Left lung (tissue), 10 donors: ENCODE data around the gene DLG2. TPM values are rescaled to one million over a fixed set of nuclear protein-coding genes. Genes with fewer than 3 reads are reported as not detected.
A peak's percentile ranks its signal among the peaks of the same experiment; 100 is the strongest.

Source experiments
- ATAC-seq: fragments of 200-7000 bp; cut with Tn5 transposase; one replicate; pipeline ENCODE4 v1.9.1; 2020; ENCODE audit warnings: moderate library complexity
- DNase-seq, 4 donors: peaks; one replicate each; pipeline ENCODE4 v3.0.0-alpha.2; 2013 to 2020
- H3K27ac ChIP-seq, 2 donors: fragments of 200-600 bp; sonication (generic) in 1 of 2; one replicate each; pipeline versions ENCODE4 v1.5.0 to v1.8.0; 2020 to 2021
- H3K27me3 ChIP-seq, 2 donors: fragments of 200-600 bp; sonication (generic) in 1 of 2; one replicate each; pipeline versions ENCODE4 v1.5.0 to v1.8.0; 2020 to 2021
- H3K36me3 ChIP-seq, 2 donors: fragments of 200-600 bp; sonication (generic) in 1 of 2; one replicate each; pipeline versions ENCODE4 v1.5.0 to v1.8.0; 2020 to 2021
- H3K4me1 ChIP-seq, 2 donors: fragments of 200-600 bp; one replicate each; pipeline ENCODE4 v1.8.0; 2021
- H3K4me3 ChIP-seq, 2 donors: fragments of 200-600 bp; sonication (generic) in 1 of 2; one replicate each; pipeline versions ENCODE4 v1.5.0 to v1.8.0; 2020 to 2021; ENCODE audit warnings: mild to moderate bottlenecking in 1 of 2
- H3K9me3 ChIP-seq, 2 donors: fragments of 200-600 bp; sonication (generic) in 1 of 2; one replicate each; pipeline versions ENCODE4 v1.5.0 to v1.8.0; 2020 to 2021
- intact Hi-C, 2 donors: fragments of 100-400 bp; cut with DNase I; formaldehyde crosslinking; loops; one replicate each; pipeline versions ENCODE4 v1.11.2 to v1.14.2; 2022
- polyA plus RNA-seq, 6 donors: library from polyadenylated mRNA; unstranded; fragments of 120-200 nt; gene quantifications; one replicate each; pipeline ENCODE4 v1.2.1, GENCODE V29; 2013; ENCODE audit not compliant: insufficient read length in 6 of 6
- total RNA-seq, 2 donors: library from RNA; stranded (reverse); fragmentation: NEBNext Ultra II Directional; extraction: Animal tissue kit (Norgen Biotek cat#: 25700); gene quantifications; one replicate each; pipeline ENCODE4 v1.2.1, GENCODE V29; 2021
- TF ChIP-seq, protein P1 (sequence below), 2 donors: fragments of 200-600 bp; sonication (generic) in 1 of 2; IDR thresholded peaks; one replicate each; pipeline versions ENCODE4 v1.5.0 to v1.8.0; 2021; ENCODE audit warnings: antibody characterized with exemption in 2 of 2
- donor health status: DM: no; HTN: yes; CAD: no.
- donor health status: DM: no; HTN: no; CAD: no.

DLG2 gene
- total and polyA plus RNA-seq, 8 donors, result 4.5 to 15.0 (median 8.6) TPM

DNA sequence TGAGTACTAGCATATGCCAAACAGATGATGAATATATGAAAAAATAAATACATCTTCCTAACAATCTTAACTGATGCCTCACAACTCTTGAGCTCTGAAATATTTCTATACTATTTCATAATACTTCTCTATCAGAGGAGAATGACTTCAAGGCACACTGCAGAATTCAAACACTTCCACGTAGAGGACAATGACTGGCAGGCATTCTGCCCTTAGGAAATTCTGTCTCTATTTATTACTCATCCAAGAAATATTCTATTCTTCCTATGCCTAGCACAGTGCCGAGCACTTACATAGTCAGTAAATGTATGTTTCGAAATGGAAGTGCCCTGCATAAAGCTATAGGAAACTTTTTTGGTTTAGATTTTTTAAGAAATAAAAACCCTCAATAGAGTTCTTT is 809.1 kb downstream of the DLG2 start:
- H3K36me3 ChIP-seq, result no peaks in the 10 kb centered on the region
- no peaks in the 10 kb centered on the region for H3K4me1 ChIP-seq
- no peak overlapping the region for H3K4me3 ChIP-seq
- no peak overlapping the region for H3K27ac ChIP-seq
- no peaks in the 10 kb centered on the region for H3K27me3 ChIP-seq
- intact Hi-C loops, result no loop called here
- ATAC-seq, result no peak
- H3K9me3 ChIP-seq, result no peaks in the 10 kb centered on the region
- no peak for DNase-seq
- TF ChIP-seq, protein P1, sequence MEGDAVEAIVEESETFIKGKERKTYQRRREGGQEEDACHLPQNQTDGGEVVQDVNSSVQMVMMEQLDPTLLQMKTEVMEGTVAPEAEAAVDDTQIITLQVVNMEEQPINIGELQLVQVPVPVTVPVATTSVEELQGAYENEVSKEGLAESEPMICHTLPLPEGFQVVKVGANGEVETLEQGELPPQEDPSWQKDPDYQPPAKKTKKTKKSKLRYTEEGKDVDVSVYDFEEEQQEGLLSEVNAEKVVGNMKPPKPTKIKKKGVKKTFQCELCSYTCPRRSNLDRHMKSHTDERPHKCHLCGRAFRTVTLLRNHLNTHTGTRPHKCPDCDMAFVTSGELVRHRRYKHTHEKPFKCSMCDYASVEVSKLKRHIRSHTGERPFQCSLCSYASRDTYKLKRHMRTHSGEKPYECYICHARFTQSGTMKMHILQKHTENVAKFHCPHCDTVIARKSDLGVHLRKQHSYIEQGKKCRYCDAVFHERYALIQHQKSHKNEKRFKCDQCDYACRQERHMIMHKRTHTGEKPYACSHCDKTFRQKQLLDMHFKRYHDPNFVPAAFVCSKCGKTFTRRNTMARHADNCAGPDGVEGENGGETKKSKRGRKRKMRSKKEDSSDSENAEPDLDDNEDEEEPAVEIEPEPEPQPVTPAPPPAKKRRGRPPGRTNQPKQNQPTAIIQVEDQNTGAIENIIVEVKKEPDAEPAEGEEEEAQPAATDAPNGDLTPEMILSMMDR (IDR thresholded peaks at IDR 0.05), result no peak

DNA sequence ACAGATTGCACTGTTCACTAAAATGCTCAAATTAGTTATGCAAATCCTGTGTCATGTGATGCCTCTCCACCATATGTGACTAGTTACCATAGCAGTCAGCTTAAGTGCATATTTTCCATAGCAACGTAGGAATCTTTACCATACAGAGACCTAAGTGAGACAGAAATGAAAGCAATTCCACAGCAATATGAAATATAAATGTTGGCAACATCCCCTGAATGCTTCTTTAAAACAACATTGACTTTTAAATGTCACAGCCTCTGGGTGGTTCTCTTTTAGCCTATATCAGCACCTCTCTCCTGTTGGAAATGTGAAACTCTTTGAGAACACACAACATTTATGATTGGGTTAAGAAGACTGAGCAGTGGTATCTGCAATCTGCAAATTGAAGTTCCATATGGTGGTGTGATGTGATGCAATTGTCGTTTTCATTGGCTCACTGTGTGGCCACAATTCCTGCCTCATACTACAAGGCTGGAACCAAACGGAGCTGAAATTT is 814.6 kb downstream of the DLG2 start:
- H3K4me3 ChIP-seq, result no peak overlapping the region
- no peaks in the 10 kb centered on the region for H3K9me3 ChIP-seq
- no peaks in the 10 kb centered on the region for H3K4me1 ChIP-seq
- DNase-seq (peak in 2 of 4 donors; percentile 21 to 27), ATAC-seq (no peak)
- H3K27me3 ChIP-seq, result no peaks in the 10 kb centered on the region
- no peak overlapping the region for H3K27ac ChIP-seq
- intact Hi-C loops, result no loop called here
- TF ChIP-seq, protein P1 (IDR thresholded peaks at IDR 0.05), result no peak
- no peaks in the 10 kb centered on the region for H3K36me3 ChIP-seq

DNA sequence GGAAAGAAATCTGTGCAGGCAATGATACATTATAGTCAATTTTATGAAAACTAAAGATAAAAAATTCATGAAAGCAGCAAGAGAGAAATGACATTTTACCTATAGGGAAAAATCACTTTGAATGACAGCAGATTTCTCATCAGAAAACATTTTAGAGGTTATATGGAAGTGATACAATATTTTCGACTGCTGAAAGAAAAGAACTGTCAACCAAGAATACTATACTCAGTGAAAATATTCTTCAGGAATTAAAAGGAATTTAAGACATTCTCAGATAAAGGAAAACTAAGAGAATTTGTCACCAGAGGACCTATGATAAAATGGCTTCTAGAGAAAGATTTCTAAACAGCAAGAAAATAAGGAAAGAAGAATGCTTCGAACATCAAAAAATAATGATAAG is 820.8 kb downstream of the DLG2 start:
- no peaks in the 10 kb centered on the region for H3K27me3 ChIP-seq
- H3K9me3 ChIP-seq, result peaks cover 0 to 25% of the 10 kb centered on the region in 2 donors
- H3K4me1 ChIP-seq, result no peaks in the 10 kb centered on the region
- H3K27ac ChIP-seq, result no peak overlapping the region
- ATAC-seq (no peak), DNase-seq (no peak)
- H3K4me3 ChIP-seq, result no peak overlapping the region
- no peaks in the 10 kb centered on the region for H3K36me3 ChIP-seq
- intact Hi-C loops, result no loop called here
- TF ChIP-seq, protein P1 (IDR thresholded peaks at IDR 0.05), result no peak

DNA sequence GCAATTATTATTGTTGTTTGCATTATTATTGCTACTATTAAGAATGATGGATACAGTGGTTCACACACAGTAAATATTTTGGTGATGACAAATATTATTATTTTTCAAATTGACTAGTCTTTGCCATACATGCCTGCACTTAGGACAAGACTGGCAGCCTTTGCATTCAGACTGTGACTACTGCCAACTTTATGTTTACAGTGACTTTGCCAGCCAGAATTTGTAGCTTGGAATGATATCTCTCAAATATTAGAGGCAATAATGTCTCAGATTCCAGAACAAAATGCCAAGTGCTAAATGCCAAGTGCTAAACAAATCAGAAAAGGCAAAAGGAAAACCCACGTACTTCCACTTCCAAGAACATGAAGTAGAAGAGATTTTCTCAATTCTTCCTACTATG is 823.1 kb downstream of the DLG2 start:
- H3K27ac ChIP-seq, result no peak overlapping the region
- no peaks in the 10 kb centered on the region for H3K36me3 ChIP-seq
- no peak overlapping the region for H3K4me3 ChIP-seq
- no peaks in the 10 kb centered on the region for H3K27me3 ChIP-seq
- DNase-seq, result no peak
- peaks cover 0 to 25% of the 10 kb centered on the region in 2 donors for H3K9me3 ChIP-seq
- intact Hi-C loops, result no loop called here
- TF ChIP-seq, protein P1 (IDR thresholded peaks at IDR 0.05), result no peak
- H3K4me1 ChIP-seq, result no peaks in the 10 kb centered on the region
- ATAC-seq, result no peak

DNA sequence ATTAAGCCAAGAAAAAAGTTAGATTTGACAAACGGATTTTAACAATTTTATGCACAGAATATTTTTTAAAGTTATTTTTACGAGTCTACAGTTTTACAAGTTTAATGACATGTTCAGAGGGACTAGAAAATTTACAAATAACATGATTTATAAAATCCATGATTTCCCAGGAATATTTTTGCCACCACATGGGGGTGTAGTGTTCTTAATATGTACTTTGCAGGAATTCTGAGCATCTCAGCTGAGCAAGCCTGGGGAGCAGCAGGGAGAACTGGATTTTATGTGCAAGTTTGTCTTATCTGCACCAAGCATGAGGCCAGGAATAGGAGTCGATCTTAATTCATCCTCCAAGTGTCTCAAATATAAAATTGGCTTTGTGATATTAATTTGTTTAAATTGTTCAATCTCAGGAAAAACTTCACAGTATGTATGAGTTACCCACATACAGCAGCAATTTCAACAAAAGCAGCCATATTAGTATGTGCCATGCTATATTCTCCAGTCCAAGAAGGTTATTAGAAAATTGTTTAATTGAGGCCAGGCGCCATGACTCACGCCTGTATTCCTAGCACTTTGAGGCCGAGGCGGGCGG is 826.3 kb downstream of the DLG2 start:
- peaks cover 0 to 11% of the 10 kb centered on the region in 2 donors for H3K9me3 ChIP-seq
- no peak overlapping the region for H3K4me3 ChIP-seq
- DNase-seq, result no peak
- intact Hi-C loops, result no loop called here
- H3K27ac ChIP-seq, result no peak overlapping the region
- TF ChIP-seq, protein P1 (IDR thresholded peaks at IDR 0.05), result no peak
- H3K36me3 ChIP-seq, result no peaks in the 10 kb centered on the region
- peak; percentile 35 for ATAC-seq
- no peaks in the 10 kb centered on the region for H3K4me1 ChIP-seq
- H3K27me3 ChIP-seq, result no peaks in the 10 kb centered on the region
